ENCODE results near the gene KLF11.

- TF ChIP-seq EP300 (IDR thresholded peaks at IDR 0.05) (no peak), CTCF (IDR thresholded peaks at IDR 0.05) (no peak)
These were observed 51.8 kb downstream of the KLF11 start for GRCh38 chr2:10095175-10095574.

Measured in gastroesophageal sphincter (tissue), 3 donors.